Stimulated activated CD4-positive, alpha-beta T cell treated with anti-CD3 and anti-CD28 coated beads, Interleukin-1b, Interleukin-23, amount 100 ng/mL, for 4 hours (primary cell): ENCODE measurements around the gene ACP7.
"Not testable (repeated sequence)": the region's sequence is repeated elsewhere in the genome, so short reads cannot be mapped to it uniquely, and the experiment has no call there.

Experiments
- DNase-seq, 2 donors: peaks; one replicate each; pipeline ENCODE4 v3.0.0-alpha.2; 2020; ENCODE audit warnings: low read depth in 2 of 2

The ACP7 gene, protein sequence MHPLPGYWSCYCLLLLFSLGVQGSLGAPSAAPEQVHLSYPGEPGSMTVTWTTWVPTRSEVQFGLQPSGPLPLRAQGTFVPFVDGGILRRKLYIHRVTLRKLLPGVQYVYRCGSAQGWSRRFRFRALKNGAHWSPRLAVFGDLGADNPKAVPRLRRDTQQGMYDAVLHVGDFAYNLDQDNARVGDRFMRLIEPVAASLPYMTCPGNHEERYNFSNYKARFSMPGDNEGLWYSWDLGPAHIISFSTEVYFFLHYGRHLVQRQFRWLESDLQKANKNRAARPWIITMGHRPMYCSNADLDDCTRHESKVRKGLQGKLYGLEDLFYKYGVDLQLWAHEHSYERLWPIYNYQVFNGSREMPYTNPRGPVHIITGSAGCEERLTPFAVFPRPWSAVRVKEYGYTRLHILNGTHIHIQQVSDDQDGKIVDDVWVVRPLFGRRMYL

DNA sequence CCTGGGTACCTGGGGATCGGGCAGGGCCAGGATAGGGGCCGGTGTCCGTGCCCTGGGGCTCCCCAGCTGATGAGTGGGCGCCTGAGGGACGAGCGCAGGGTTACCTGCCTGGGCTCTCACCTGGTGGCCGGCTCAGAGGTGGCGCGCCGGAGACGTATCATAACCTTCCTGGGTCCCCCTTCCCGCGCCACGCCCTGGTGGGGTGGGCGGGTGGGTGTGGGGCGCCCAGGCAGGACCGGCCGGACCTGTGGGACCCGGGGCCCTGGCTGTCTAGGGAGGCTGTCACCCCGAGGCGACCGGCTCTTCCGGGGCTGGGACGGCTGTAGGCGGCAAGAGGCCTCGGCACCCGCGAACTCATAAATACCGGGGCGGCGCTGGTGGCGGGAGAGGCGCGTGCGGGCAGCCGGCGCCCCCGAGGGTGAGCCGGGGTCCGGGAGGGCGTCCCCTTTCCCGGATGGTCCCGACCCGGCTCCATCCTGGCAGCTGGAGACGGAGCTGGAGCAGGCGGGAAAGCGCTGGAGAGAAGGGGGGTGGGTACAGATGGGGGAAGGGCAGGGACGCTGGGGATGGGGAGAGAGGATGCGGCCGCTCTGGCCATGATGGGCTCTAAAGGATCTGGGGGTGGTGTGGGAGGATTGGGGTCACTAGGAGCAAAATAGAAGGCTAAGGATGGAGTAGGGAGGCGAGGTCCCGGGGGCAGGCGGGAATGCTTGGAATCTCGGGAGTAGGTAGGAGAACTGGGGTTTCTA lies at the start of gene ACP7:
Gene ACP7 (plus strand): TSS at position 386 of the 749 bp plus-strand sequence. CDS start 902 bp downstream, outside the sequence.
- DNase-seq = peak in 1 of 2 donors; percentile 3

- DNase-seq = no peak
These were observed 47.6 kb upstream of the ACP7 start for GRCh38 chr19:39036581-39036980.

- DNase-seq = no peak
These were observed 47.0 kb upstream of the ACP7 start for GRCh38 chr19:39037194-39037593.

DNA sequence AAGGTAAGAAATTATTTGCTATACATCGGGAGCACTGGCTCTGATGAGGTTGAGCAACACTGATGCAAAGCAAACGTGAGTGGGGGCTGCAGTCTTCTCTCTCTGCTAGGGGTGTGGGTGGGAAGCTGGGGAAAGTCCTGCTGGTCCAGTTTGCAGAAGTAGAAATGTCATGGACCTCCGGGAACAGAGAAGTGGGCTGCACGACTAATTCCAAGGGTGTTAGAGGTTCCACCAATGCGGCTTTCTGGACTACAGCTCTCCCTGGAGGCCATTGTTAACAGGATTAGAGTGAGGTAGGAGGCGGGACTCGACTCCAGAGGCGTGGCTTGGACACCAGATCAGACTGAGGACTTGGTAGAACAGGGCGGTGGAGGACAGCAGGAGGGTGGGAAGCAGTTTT lies 46.1 kb upstream of the ACP7 start:
- no peak for DNase-seq

DNA sequence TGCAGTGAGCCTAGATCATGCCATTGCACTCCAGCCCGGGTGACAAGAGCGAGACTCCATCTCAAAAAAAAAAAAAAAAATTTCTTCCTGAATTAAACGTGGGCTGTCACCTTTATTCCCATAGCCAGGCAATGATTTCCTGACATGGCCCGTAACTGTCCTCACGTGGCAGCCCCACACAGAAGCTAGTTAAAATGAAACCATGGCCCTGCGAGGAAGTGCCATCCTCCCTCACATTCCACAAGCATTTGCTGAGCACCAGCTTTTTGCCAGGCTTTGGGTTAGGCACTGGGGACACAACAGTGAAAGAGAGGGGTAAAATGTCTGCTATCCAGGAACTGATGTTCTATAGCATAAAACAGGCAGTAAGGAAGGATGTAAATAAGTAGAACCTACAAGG lies 38.7 kb upstream of the ACP7 start:
- DNase-seq = no peak

- DNase-seq = no peak
These were observed 37.9 kb upstream of the ACP7 start for GRCh38 chr19:39046037-39046821.

DNA sequence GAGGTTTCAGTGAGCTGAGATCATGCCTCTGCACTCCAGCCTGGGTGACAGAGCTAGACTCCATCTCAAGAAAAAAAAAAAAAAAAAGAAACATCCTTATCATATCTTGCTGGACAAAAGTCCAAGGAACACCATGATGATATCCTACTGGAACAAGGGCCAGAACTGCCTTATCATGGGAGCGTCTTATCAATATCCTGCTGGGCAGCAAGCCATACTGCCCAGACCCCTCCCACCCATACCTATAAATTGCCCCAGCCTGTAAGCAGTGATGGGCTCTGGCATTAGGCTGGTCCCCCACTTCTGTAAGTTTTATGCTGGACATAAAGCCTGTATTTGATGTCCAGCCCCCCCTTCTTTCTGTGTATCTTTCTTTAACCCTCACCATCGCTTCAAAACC lies 37.1 kb upstream of the ACP7 start:
- no peak for DNase-seq

DNA sequence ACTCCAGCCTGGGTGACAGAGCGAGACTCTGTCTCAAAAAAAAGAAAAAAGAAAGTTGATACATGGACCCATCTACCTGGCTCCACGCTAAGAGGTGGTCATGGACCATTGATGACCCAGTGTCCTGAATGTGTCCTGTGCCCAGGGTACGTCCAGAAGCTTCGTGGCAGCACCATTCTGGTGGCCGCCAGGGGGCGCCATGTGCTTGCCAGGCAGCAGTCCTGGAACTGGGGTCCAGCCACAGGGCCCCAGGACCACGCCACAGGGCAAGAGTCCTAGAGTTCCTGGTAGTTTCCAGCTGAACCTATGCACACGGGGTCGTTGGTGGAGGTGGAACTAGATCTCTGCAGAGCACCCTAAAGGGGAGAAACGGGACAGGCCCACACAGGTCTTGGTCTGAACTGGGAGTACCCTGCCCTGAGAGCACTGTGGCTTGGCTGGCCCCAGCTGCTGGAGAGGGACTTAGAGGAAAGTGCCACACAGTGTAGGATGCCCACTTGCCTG lies 31.9 kb upstream of the ACP7 start:
- peak; percentile 62 to 69 for DNase-seq

DNA sequence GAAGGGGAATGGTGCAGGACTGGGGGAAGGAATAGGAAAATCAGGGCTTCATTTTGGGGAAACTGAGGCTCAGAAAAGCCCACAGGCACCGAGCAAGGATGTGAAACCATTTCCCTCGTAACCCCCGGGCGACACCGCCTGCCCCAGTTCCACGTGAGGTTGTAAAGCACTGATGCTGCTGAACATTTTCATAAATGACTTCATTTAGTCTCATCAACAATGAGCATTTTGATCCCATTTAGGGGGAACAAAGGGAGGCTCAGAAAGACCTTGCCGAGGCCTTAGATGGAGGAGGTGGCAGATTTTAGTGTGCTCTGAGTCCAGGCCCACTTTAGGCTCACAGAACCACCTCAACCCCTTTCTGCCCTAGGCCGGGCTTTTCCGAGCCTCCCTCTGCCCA lies 31.3 kb upstream of the ACP7 start:
- DNase-seq = no peak

DNA sequence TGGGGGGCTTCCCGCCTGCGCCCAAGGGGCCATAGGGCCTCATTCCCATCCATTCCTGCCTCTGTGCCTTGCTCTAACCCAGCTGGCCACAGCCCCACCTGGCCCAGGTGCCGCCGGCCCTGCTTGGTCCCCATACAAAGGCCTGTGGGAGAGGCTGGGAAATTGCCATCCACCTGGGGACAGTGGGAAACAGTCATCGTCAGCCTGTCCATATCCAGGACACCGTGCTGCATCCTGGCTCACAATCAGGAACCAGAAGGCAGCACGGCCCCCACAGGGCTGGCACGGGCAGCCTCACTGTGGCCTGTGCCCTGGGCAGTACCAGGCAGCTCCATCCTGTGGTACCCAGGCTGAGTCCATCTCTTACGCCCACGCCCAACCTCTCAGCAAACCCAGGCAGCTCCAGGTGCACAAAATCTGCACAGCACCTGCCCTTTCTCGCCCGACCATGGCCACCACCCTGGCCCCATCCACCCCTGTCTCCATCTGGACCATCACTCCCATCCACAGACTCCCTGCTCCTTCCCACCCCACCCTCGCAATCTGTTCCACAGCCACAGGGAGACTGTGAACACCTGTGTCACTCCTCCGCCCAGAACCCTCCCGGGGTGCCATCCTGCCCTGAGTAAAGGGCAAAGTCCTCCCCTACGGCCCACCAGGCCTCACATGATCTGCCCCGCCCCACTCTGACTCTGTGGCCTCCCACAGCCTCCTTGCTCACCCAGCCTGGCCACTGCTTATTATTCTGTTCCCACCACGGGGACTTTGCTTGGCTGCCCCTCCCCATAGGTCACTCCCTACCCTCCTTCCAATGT lies 30.7 kb upstream of the ACP7 start:
- DNase-seq = no peak

DNA sequence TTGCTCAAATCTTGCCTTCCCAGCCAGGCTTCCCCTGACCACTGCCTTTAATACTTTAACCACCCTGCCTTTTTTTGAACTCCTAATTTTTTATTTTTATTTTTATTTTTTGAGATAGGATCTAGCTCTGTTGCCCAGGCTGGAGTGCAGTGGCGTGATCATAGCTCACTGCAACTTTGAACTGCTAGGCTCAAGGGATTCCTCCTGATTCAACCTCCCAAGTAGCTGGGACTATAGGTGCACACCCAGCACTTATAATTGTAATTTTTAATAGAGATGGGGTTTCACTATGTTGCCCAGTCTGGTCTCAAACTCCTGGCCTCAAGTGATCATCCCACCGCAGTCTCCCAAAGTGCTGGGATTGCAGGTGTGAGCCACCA lies 30.1 kb upstream of the ACP7 start:
- DNase-seq = no peak

GRCh38 chr19:39057615-39058014 lies 26.6 kb upstream of the ACP7 start:
- no peak for DNase-seq

DNA sequence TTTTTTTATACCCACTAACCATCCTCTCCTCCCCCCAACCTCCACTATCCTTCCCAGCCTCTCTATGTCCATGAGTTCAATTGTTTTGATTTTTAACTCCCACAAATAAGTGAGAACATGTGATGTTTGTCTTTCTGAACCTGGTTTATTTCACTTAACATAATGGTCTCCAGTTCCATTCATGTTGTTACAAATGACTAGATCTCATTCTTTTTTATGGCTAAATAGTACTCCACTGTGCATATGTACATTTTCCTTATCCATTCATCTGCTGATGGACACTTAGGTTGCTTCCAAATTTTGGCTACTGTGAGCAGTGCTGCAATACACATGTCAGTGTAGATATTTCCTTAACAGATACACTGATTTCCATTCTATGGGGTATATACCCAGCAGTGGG lies 24.9 kb upstream of the ACP7 start:
- DNase-seq = no peak

DNA sequence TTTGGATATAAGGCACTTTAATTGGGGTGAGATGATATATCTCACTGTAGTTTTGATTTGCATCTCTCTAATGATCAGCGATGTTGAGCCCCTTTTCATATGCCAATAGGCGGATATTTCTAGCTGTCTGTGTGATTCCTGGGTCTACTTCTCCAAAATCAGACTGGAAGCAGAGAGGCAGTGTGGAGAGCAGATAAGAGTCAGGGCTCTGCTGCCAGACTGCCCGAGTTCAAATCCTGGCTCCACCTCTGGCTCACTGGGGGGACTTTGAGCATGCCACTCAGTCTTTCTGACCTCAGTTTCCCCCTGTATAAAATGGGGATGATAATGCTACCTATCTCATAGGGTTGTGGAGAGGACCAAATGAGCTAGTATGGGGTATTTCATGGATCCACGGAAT lies 24.0 kb upstream of the ACP7 start:
- DNase-seq = no peak

- DNase-seq = no peak
These were observed 19.8 kb upstream of the ACP7 start for GRCh38 chr19:39064405-39064804.

DNA sequence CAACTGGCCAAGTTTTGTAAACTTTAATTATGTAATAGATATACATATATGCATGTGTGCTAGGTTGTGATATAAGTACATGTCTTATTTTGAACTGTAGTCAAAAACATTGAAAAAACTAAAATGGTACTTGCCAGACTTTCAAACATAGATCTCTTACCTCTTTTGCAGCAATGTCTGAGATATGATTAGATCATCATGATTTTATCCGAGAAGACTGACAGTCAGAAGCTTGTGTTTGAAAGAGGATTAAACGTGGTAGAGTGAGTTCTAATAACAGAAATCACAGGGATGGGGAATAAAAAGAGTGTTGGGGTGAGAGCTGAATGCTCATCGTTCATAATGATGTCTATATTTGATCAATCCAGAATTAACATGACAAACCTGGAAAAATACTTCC lies 18.2 kb upstream of the ACP7 start:
- no peak for DNase-seq

- DNase-seq = no peak
These were observed 17.1 kb upstream of the ACP7 start for GRCh38 chr19:39067104-39067503.

GRCh38 chr19:39068259-39068658 lies 15.9 kb upstream of the ACP7 start:
- not testable (repeated sequence) for DNase-seq

DNA sequence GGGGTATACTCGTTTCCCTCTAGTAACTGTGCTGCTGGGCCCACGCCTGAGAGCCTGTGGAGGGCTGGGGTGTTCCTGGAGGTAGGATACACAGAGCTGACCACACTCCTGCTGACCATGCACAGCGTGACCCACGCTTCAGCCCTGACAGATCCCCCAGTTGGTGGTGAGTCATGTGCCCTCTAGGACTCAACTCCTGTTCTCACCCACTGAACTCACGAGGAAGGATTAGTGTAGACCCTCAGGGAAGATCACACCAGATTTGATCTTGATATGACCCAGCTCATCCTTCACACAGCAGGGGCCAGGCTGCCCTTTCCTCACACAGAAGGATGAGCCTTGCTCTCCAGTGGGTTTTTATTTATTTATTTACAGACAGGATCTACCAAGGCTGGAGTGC lies 13.3 kb upstream of the ACP7 start:
- no peak for DNase-seq

GRCh38 chr19:39074205-39074692 lies 9.9 kb upstream of the ACP7 start:
- DNase-seq = no peak

- DNase-seq = no peak
These were observed 9.2 kb upstream of the ACP7 start for GRCh38 chr19:39074942-39075341.
